IMR-90 (cell line): ENCODE results near the gene SSC4D. TPM values are rescaled to one million over a fixed set of nuclear protein-coding genes. Genes with fewer than 3 reads are reported as not detected.
"Not testable (repeated sequence)": the region's sequence is repeated elsewhere in the genome, so short reads cannot be mapped to it uniquely, and the experiment has no call there.

Experiments used
- ATAC-seq: fragments of 200-7000 bp; cut with Tn5 transposase; 2 replicates; pipeline ENCODE4 v1.9.1; 2020; ENCODE audit warnings: low read depth, mild to moderate bottlenecking, moderate library complexity
- BruUV-seq: library from RNA; stranded (reverse); fragments of 400-500 nt; replicated peaks from 2 replicates; lab custom pipeline; 2021; lab: Mats Ljungman, UMichigan
- CTCF ChIA-PET: fragments of 300-600 bp; formaldehyde crosslinking; extraction: SDS; loops from one replicate; lab custom pipeline; 2021; ENCODE audit warnings: antibody characterized with exemption; lab: Yijun Ruan, JAX
- POLR2A ChIA-PET: fragments of 300-600 bp; sonication (Branson Sonifier 250); formaldehyde crosslinking; loops from one replicate; lab custom pipeline; 2022; ENCODE audit warnings: antibody characterized with exemption; ENCODE audit not compliant: unreplicated experiment; lab: Charles Lee
- DNase-seq: peaks from one replicate; pipeline ENCODE4 v3.0.0; 2013
- H2AFZ ChIP-seq: replicated peaks from 2 replicates; pipeline ENCODE3; 2013; ENCODE audit warnings: low read length, mild to moderate bottlenecking; ENCODE audit not compliant: poor library complexity
- H2AK5ac ChIP-seq: 2 replicates; pipeline ENCODE4 v1.6.1; 2013; ENCODE audit warnings: low read depth, low read length, inconsistent platforms
- H2AK9ac ChIP-seq: replicated peaks from 2 replicates; pipeline ENCODE3; 2013; ENCODE audit warnings: mild to moderate bottlenecking, low read depth, low read length, moderate library complexity; ENCODE audit not compliant: poor library complexity
- H2BK120ac ChIP-seq: 2 replicates; pipeline ENCODE4 v1.6.1; 2013; ENCODE audit warnings: low read depth, low read length, inconsistent platforms
- H2BK15ac ChIP-seq: 3 replicates; pipeline ENCODE4 v1.6.1; 2013; ENCODE audit warnings: low read depth, low read length, inconsistent platforms
- H2BK20ac ChIP-seq: 2 replicates; pipeline ENCODE4 v1.6.1; 2013; ENCODE audit warnings: low read depth, mild to moderate bottlenecking, inconsistent platforms, low read length, moderate library complexity
- H2BK5ac ChIP-seq: 2 replicates; pipeline ENCODE4 v1.6.1; 2013; ENCODE audit warnings: mild to moderate bottlenecking, low read depth, low read length, inconsistent platforms; ENCODE audit not compliant: poor library complexity, severe bottlenecking
- H3K14ac ChIP-seq: replicated peaks from 2 replicates; pipeline ENCODE4 v1.6.1; 2013; ENCODE audit warnings: low read depth, low read length, inconsistent platforms
- H3K18ac ChIP-seq: 2 replicates; pipeline ENCODE4 v1.6.1; 2013; ENCODE audit warnings: low read depth, low read length, control low read depth
- H3K23ac ChIP-seq: 2 replicates; pipeline ENCODE4 v1.6.1; 2013; ENCODE audit warnings: low read depth, low read length, inconsistent platforms
- H3K27ac ChIP-seq: 2 replicates; pipeline ENCODE4 v1.5.1; 2013; ENCODE audit warnings: mild to moderate bottlenecking, control low read depth, low read length; ENCODE audit not compliant: insufficient read depth
- H3K27me3 ChIP-seq: 2 replicates; pipeline ENCODE4 v1.6.1; 2013; ENCODE audit warnings: low read length; ENCODE audit not compliant: control insufficient read depth, insufficient read depth
- H3K36me3 ChIP-seq: 2 replicates; pipeline ENCODE4 v1.6.1; 2013; ENCODE audit warnings: low read length, mixed read lengths; ENCODE audit not compliant: control insufficient read depth, insufficient read depth
- H3K4ac ChIP-seq: 2 replicates; pipeline ENCODE4 v1.6.1; 2013; ENCODE audit warnings: low read depth, low read length, inconsistent platforms
- H3K4me1 ChIP-seq: 2 replicates; pipeline ENCODE4 v1.6.1; 2013; ENCODE audit warnings: low read length, mixed read lengths; ENCODE audit not compliant: control insufficient read depth, insufficient read depth
- H3K4me2 ChIP-seq: 2 replicates; pipeline ENCODE4 v1.6.1; 2013; ENCODE audit warnings: low read depth, mild to moderate bottlenecking, control low read depth, low read length, moderate library complexity
- H3K4me3 ChIP-seq: 2 replicates; pipeline ENCODE4 v1.5.1; 2013; ENCODE audit warnings: low read depth, mild to moderate bottlenecking, control low read depth, low read length, moderate library complexity; ENCODE audit not compliant: insufficient read depth
- H3K56ac ChIP-seq: 2 replicates; pipeline ENCODE4 v1.6.1; 2013; ENCODE audit warnings: low read length, inconsistent platforms; ENCODE audit not compliant: insufficient read depth; ENCODE audit errors: extremely low read depth
- H3K79me1 ChIP-seq, 2 experiments: 2 replicates each; pipeline ENCODE4 v1.6.1; 2013; ENCODE audit warnings: low read length in 2 of 2, inconsistent platforms in 1 of 2, low read depth in 1 of 2
- H3K9ac ChIP-seq: 2 replicates; pipeline ENCODE4 v1.6.1; 2013; ENCODE audit warnings: low read depth, low read length, control low read depth
- H3K9me1 ChIP-seq: 2 replicates; pipeline ENCODE4 v1.6.1; 2013; ENCODE audit warnings: low read length, inconsistent platforms; ENCODE audit not compliant: insufficient read depth
- H3K9me3 ChIP-seq: 2 replicates; pipeline ENCODE4 v1.6.1; 2013; ENCODE audit warnings: low read length; ENCODE audit not compliant: control insufficient read depth, insufficient read depth
- H4K20me1 ChIP-seq: 2 replicates; pipeline ENCODE4 v1.6.1; 2013; ENCODE audit warnings: low read length, inconsistent platforms; ENCODE audit not compliant: insufficient read depth
- H4K5ac ChIP-seq: 2 replicates; pipeline ENCODE4 v1.6.1; 2013; ENCODE audit warnings: mild to moderate bottlenecking, low read depth, low read length, control low read depth
- H4K8ac ChIP-seq, 2 experiments: 2 replicates each; pipeline ENCODE4 v1.6.1; 2013; ENCODE audit warnings: low read depth in 2 of 2, low read length in 2 of 2, control low read depth in 1 of 2, inconsistent platforms in 1 of 2
- H4K91ac ChIP-seq: 2 replicates; pipeline ENCODE4 v1.6.1; 2013; ENCODE audit warnings: low read depth, low read length, inconsistent platforms; ENCODE audit not compliant: insufficient read depth
- CHD1 ChIP-seq: IDR thresholded peaks from 2 replicates; pipeline ENCODE4 v1.6.1; 2012; ENCODE audit warnings: low read depth, low read length, improper control_type of control experiment
- MAZ ChIP-seq: IDR thresholded peaks from 2 replicates; pipeline ENCODE4 v1.6.1; 2012; ENCODE audit warnings: low read depth, mild to moderate bottlenecking, low read length, improper control_type of control experiment, moderate library complexity, borderline replicate concordance
- MXI1 ChIP-seq: IDR thresholded peaks from 2 replicates; pipeline ENCODE4 v1.6.1; 2012; ENCODE audit warnings: low read depth, mild to moderate bottlenecking, low read length, moderate library complexity, borderline replicate concordance
- NFE2L2 ChIP-seq: fragments of 150-350 bp; IDR thresholded peaks from 2 replicates; pipeline ENCODE4 v1.6.1; 2016; ENCODE audit warnings: low read depth, mild to moderate bottlenecking, low read length
- RAD21 ChIP-seq: IDR thresholded peaks from 2 replicates; pipeline ENCODE4 v1.6.1; 2012; ENCODE audit warnings: low read length, improper control_type of control experiment
- WGBS, 2 experiments: methylation state at CpG; one replicate each; pipeline versions ENCODE4 v1.1.5 to v1.1.7; 2013; ENCODE audit warnings: missing lambda C conversion rate in 2 of 2; ENCODE audit not compliant: insufficient read length in 1 of 2; ENCODE audit errors: extremely low coverage in 2 of 2; 5-methylcytosine and 5-hydroxymethylcytosine counted together
- dilution Hi-C: fragments of 300-500 bp; cut with HindIII; formaldehyde crosslinking; loops from one replicate; pipeline ENCODE4 v1.14.3; 2018; ENCODE audit warnings: low sequenced_read_pairs; ENCODE audit not compliant: unreplicated experiment
- in situ Hi-C: fragments of 300-500 bp; cut with MboI; formaldehyde crosslinking; loops from 3 replicates; pipeline ENCODE4 v1.14.3; 2019; ENCODE audit warnings: low sequenced_read_pairs, inconsistent platforms, mixed read lengths
- intact Hi-C: fragments of 100-400 bp; cut with micrococcal nuclease; formaldehyde crosslinking; loops from 2 replicates; pipeline ENCODE4 v1.10.0; 2022
- polyA plus RNA-seq, 3 experiments: library from polyadenylated mRNA; depleted of rRNA; stranded (reverse); fragments of >200 nt; gene quantifications; 2 replicates each; pipeline ENCODE4 v1.2.3, GENCODE V29; 2012; ENCODE audit warnings: low replicate concordance in 1 of 3
- total RNA-seq: library from RNA; depleted of rRNA; stranded (reverse); fragments of >200 nt; gene quantifications from 2 replicates; pipeline ENCODE4 v1.2.3, GENCODE V29; 2012

Gene SSC4D
- total and polyA plus RNA-seq, 2 of the 4 experiments (the other 2 are of a cell fraction), result 0.36 to 0.70 TPM

DNA sequence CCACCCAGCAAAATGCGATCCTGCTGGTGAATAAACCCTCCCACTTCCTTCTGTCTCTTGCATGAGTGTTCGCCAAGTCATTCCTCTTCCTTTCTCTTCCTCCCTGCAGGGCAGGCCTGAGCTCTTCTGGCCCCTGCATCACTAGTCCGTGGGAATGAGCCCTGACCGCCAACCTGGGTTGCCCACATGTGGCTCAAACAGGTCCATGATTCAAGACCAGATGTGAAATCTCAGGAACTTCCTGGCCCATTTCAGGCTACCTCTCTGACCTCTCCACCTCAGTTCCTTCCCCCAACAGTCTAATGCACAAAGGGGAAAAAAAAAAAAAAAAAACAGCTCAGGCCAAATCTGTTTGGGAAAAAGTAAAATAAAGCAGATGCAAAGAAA lies 45.3 kb downstream of the SSC4D start:
- Histone ChIP-seq H3K4me1 (peaks cover 15% of the 10 kb centered on the region), H3K36me3 (no peaks in the 10 kb centered on the region), H2AFZ (peak overlapping the region; percentile 87), H3K9ac (0 out of 2 replicates have a peak overlapping the region, but pooled peaks have one; percentile 2), H3K18ac (peak overlapping the region; percentile 95), H3K4me3 (no peak overlapping the region), H4K8ac (peak overlapping the region; percentile 90 to 98), H4K5ac (peak overlapping the region; percentile 95), H2AK9ac (peak overlapping the region; percentile 44), H3K4me2 (peak overlapping the region; percentile 70), H3K4ac (peak overlapping the region; percentile 93), H4K20me1 (no peaks in the 10 kb centered on the region), H3K27me3 (no peaks in the 10 kb centered on the region), H2BK15ac (peak overlapping the region; percentile 50; the same call in 2 of the 3 replicates), H2BK5ac (peak overlapping the region; percentile 74), H3K23ac (peak overlapping the region; percentile 50; the same call in 1 of the 2 replicates), H3K79me1 (peaks cover 0 to 12% of the 10 kb centered on the region in 2 experiments; a peak in 2 of 4 replicates), H4K91ac (peak overlapping the region; percentile 99), H3K14ac (peak overlapping the region; percentile 65), H2AK5ac (peak overlapping the region; percentile 37; the same call in 1 of the 2 replicates), H3K9me3 (no peaks in the 10 kb centered on the region), H2BK20ac (peak overlapping the region; percentile 91; the same call in 1 of the 2 replicates), H3K27ac (peak overlapping the region; percentile 93), H3K9me1 (peaks cover 12% of the 10 kb centered on the region), H2BK120ac (peak overlapping the region; percentile 93), H3K56ac (peak overlapping the region; percentile 88; the same call in 1 of the 2 replicates)
- intact Hi-C loops, result no loop called here
- in situ Hi-C loops, result no loop called here
- 53% methylated on average over 3 of the region's 4 CpGs; no CpG with 5 or more reads in 1 of the 2 experiments for WGBS, 2 experiments
- ChIA-PET POLR2A (interaction anchor here (0.5 to 1.5 kb wide), 4 partner anchors 31 to 47 kb away, joined by 3 to 10 read pairs (median 6); no protein-coding TSS in a partner anchor), CTCF (no interaction called here)
- ATAC-seq, result no peak
- dilution Hi-C loops, result no loop called here
- TF ChIP-seq RAD21 (no peak), MXI1 (no peak), MAZ (no peak), CHD1 (no peak), NFE2L2 (no peak)
- BruUV-seq, result no TSS peak
- DNase-seq, result peak; percentile 68

- Histone ChIP-seq H3K27ac (peak overlapping the region; percentile 51; the same call in 1 of the 2 replicates), H4K5ac (peak overlapping the region; percentile 95), H4K8ac (peak overlapping the region; percentile 90 to 98), H2AFZ (peak overlapping the region; percentile 87), H2BK20ac (peak overlapping the region; percentile 22; the same call in 1 of the 2 replicates), H3K14ac (peak overlapping the region; percentile 65), H3K23ac (peak overlapping the region; percentile 31; the same call in 1 of the 2 replicates), H3K4me1 (peaks cover 15% of the 10 kb centered on the region), H3K4me2 (peak overlapping the region; percentile 31; the same call in 1 of the 2 replicates), H3K18ac (peak overlapping the region; percentile 76), H3K9me1 (peaks cover 12% of the 10 kb centered on the region), H3K4ac (peak overlapping the region; percentile 93), H2AK5ac (0 out of 2 replicates have a peak overlapping the region, but pooled peaks have one; percentile 45), H2BK5ac (peak overlapping the region; percentile 74), H4K91ac (peak overlapping the region; percentile 99), H3K79me1 (peaks cover 0 to 12% of the 10 kb centered on the region in 2 experiments; a peak in 2 of 4 replicates), H2BK120ac (peak overlapping the region; percentile 93)
- in situ Hi-C loops, H3K36me3 ChIP-seq, DNase-seq, dilution Hi-C loops, H3K27me3 ChIP-seq, H2AK9ac ChIP-seq, H3K56ac ChIP-seq, H3K9ac ChIP-seq, H3K4me3 ChIP-seq, H2BK15ac ChIP-seq, BruUV-seq, H4K20me1 ChIP-seq, H3K9me3 ChIP-seq, ATAC-seq, POLR2A ChIA-PET, intact Hi-C loops, CTCF ChIA-PET: not testable (repeated sequence)
- no CpG with 5 or more reads among the region's 3 CpGs for WGBS, 2 experiments
Observed at GRCh38 chr7:76363754-76364153, 45.7 kb downstream of the SSC4D start.
